K562 (cell line): ENCODE data around the gene FAM149A. TPM values are rescaled to one million over a fixed set of nuclear protein-coding genes. Genes with fewer than 3 reads are reported as not detected.
A peak's percentile ranks its signal among the peaks of the same experiment; 100 is the strongest.

ENCODE experiments used
- CBX5 ChIP-seq: IDR thresholded peaks from 2 replicates; pipeline ENCODE4 v1.6.1; 2014; ENCODE audit warnings: low read depth, borderline replicate concordance
- DMBX1 ChIP-seq: fragments of 250-450 bp; sonication (Bioruptor Pico); IDR thresholded peaks from 2 replicates; pipeline ENCODE4 v1.8.0; 2022; ENCODE audit warnings: inconsistent platforms, mild to moderate bottlenecking, moderate library complexity, borderline replicate concordance
- GTF2A2 ChIP-seq: IDR thresholded peaks from 2 replicates; pipeline ENCODE4 v1.6.1; 2016; ENCODE audit warnings: mild to moderate bottlenecking, missing genetic modification characterization, missing compliant biosample characterization
- HNRNPLL ChIP-seq: fragments of 200-400 bp; formaldehyde crosslinking; IDR thresholded peaks from 2 replicates; pipeline ENCODE4 v1.6.1; 2017; ENCODE audit warnings: low read length, low read depth, mild to moderate bottlenecking; ENCODE audit not compliant: poor library complexity, severe bottlenecking
- KAT7 ChIP-seq: sonication (generic); formaldehyde crosslinking; IDR thresholded peaks from 2 replicates; pipeline ENCODE4 v1.8.0; 2022; ENCODE audit warnings: missing genetic modification reagents, mild to moderate bottlenecking, borderline replicate concordance
- MEIS2 ChIP-seq: fragments of 450-650 bp; IDR thresholded peaks from 2 replicates; pipeline ENCODE4 v1.6.1; 2014; ENCODE audit warnings: mild to moderate bottlenecking; ENCODE audit not compliant: partially characterized antibody
- MYBL2 ChIP-seq, 2 experiments: fragments of 450-650 bp in 1 of 2; sonication (generic) in 1 of 2; formaldehyde crosslinking in 1 of 2; IDR thresholded peaks; 2 replicates each; pipeline versions ENCODE4 v1.6.1 to v1.8.1; 2017 to 2022; ENCODE audit warnings: borderline replicate concordance in 1 of 2, inconsistent platforms in 1 of 2, low read depth in 1 of 2, mild to moderate bottlenecking in 1 of 2, missing genetic modification reagents in 1 of 2, moderate library complexity in 1 of 2
- NCOA1 ChIP-seq: fragments of 450-650 bp; IDR thresholded peaks from 2 replicates; pipeline ENCODE4 v1.6.1; 2016; ENCODE audit warnings: low read depth
- NCOA6 ChIP-seq: fragments of 450-650 bp; IDR thresholded peaks from 2 replicates; pipeline ENCODE4 v1.6.1; 2017; ENCODE audit warnings: mild to moderate bottlenecking
- POLR2A ChIP-seq: fragments of 450-650 bp; conservative IDR thresholded peaks from 2 replicates; pipeline ENCODE4 v1.6.1; 2016
- TBL1XR1 ChIP-seq, 2 experiments: IDR thresholded peaks; 2 replicates each; pipeline ENCODE4 v1.6.1; 2012; ENCODE audit warnings: improper control_type of control experiment in 2 of 2, low read length in 2 of 2, mild to moderate bottlenecking in 1 of 2
- XRCC3 ChIP-seq: fragments of 450-650 bp; IDR thresholded peaks from 2 replicates; pipeline ENCODE4 v1.6.1; 2017; ENCODE audit warnings: mild to moderate bottlenecking, moderate library complexity
- YY1 ChIP-seq, 3 experiments: IDR thresholded peaks; 2 replicates each; pipeline ENCODE4 v1.6.1; 2011; ENCODE audit warnings: low read length in 2 of 3, mild to moderate bottlenecking in 2 of 3, moderate library complexity in 2 of 3, borderline replicate concordance in 1 of 3, control low read depth in 1 of 3, low read depth in 1 of 3; ENCODE audit not compliant: insufficient read depth in 3 of 3, insufficient replicate concordance in 2 of 3, control insufficient read depth in 1 of 3, insufficient read length in 1 of 3; ENCODE audit errors: extremely low read depth in 1 of 3
- ZEB2 ChIP-seq: fragments of 450-650 bp; IDR thresholded peaks from 2 replicates; pipeline ENCODE4 v1.6.1; 2016
- ZNF3 ChIP-seq: fragments of 250-450 bp; sonication (Bioruptor Pico); IDR thresholded peaks from 2 replicates; pipeline ENCODE4 v1.5.0; 2021; ENCODE audit warnings: mild to moderate bottlenecking, moderate library complexity
- ZNF431 ChIP-seq: sonication (generic); formaldehyde crosslinking; IDR thresholded peaks from 2 replicates; pipeline ENCODE4 v1.8.0; 2022; ENCODE audit warnings: mild to moderate bottlenecking, missing genetic modification reagents
- ZNF507 ChIP-seq: conservative IDR thresholded peaks from 2 replicates; pipeline ENCODE4 v1.6.1; 2017; ENCODE audit warnings: missing genetic modification characterization, missing compliant biosample characterization
- ZNF79 ChIP-seq: fragments of 250-450 bp; sonication (Bioruptor Pico); IDR thresholded peaks from 2 replicates; pipeline ENCODE4 v1.4.0; 2020; ENCODE audit warnings: low read depth, mild to moderate bottlenecking, moderate library complexity
- polyA plus RNA-seq, 8 experiments: library from polyadenylated mRNA; depleted of rRNA in 4 of 8; stranded (reverse) in 5 of 8; unstranded in 3 of 8; fragments of >200 nt; fragmentation: Nextera tagmentation in 2 of 8; fragmentation: Illumina TruSeq in 1 of 8; extraction: Ambion mirVana in 2 of 8; extraction: Trizol in 1 of 8; gene quantifications; 2 replicates each; pipeline versions ENCODE4 v1.2.1 to v1.2.3, GENCODE V29; 2011 to 2014; ENCODE audit warnings: inconsistent platforms in 1 of 8, missing spikeins in 1 of 8
- total RNA-seq, 7 experiments: library from RNA; depleted of rRNA in 6 of 7; stranded (reverse); fragments of >200 nt in 6 of 7; fragmentation: Illumina TruSeq in 2 of 7; extraction: Trizol in 2 of 7; gene quantifications; 2 replicates each; pipeline versions ENCODE4 v1.2.1 to v1.2.3, GENCODE V29; 2011 to 2021; ENCODE audit warnings: low replicate concordance in 1 of 7
- TF ChIP-seq, protein P1 (sequence below): fragments of 450-650 bp; IDR thresholded peaks from 2 replicates; pipeline ENCODE4 v1.7.1; 2018; ENCODE audit warnings: mild to moderate bottlenecking, low read depth; ENCODE audit not compliant: partially characterized antibody
- TF ChIP-seq, protein P2 (sequence below): sonication (generic); formaldehyde crosslinking; IDR thresholded peaks from 2 replicates; pipeline ENCODE4 v1.8.1; 2023; ENCODE audit warnings: mild to moderate bottlenecking, missing genetic modification reagents
- TF ChIP-seq, protein P3 (sequence below): fragments of 450-650 bp; IDR thresholded peaks from 2 replicates; pipeline ENCODE4 v1.6.1; 2017; ENCODE audit warnings: antibody characterized with exemption, mild to moderate bottlenecking

The FAM149A gene
- total and polyA plus RNA-seq, 9 of the 15 experiments (the other 6 are each of a cell fraction or from before 2014, with no cell fraction given), result not detected

- TF ChIP-seq MEIS2 (no peak), TBL1XR1 (IDR thresholded peaks at IDR 0.05; ENCODE audit: low read length in 2 of 2) (peak in 1 of 2 experiments; percentile 66; a peak in 1 of 4 replicates), ZNF431 (CRISPR knock-in tag) (no peak), ZNF79 (CRISPR knock-in tag) (no peak), CBX5 (no peak), ZNF507 (tag) (no peak), DMBX1 (CRISPR knock-in tag) (no peak), NCOA6 (no peak), HNRNPLL (peak; percentile 99), GTF2A2 (tag) (no peak), YY1 (IDR thresholded peaks at IDR 0.05; ENCODE audit: borderline replicate concordance in 1 of 3, control insufficient read depth in 1 of 3, extremely low read depth in 1 of 3, insufficient read depth in 3 of 3, insufficient read length in 1 of 3, insufficient replicate concordance in 2 of 3, low read depth in 1 of 3, low read length in 2 of 3) (peak in 1 of 3 experiments; percentile 38), ZEB2 (no peak), MYBL2 (IDR thresholded peaks at IDR 0.05; ENCODE audit: low read depth) (no peak), MYBL2 (CRISPR knock-in tag; IDR thresholded peaks at IDR 0.05; ENCODE audit: borderline replicate concordance) (no peak), NCOA1 (no peak), KAT7 (no peak), XRCC3 (no peak), POLR2A (no peak), ZNF3 (CRISPR knock-in tag) (no peak)
- TF ChIP-seq, protein P1, sequence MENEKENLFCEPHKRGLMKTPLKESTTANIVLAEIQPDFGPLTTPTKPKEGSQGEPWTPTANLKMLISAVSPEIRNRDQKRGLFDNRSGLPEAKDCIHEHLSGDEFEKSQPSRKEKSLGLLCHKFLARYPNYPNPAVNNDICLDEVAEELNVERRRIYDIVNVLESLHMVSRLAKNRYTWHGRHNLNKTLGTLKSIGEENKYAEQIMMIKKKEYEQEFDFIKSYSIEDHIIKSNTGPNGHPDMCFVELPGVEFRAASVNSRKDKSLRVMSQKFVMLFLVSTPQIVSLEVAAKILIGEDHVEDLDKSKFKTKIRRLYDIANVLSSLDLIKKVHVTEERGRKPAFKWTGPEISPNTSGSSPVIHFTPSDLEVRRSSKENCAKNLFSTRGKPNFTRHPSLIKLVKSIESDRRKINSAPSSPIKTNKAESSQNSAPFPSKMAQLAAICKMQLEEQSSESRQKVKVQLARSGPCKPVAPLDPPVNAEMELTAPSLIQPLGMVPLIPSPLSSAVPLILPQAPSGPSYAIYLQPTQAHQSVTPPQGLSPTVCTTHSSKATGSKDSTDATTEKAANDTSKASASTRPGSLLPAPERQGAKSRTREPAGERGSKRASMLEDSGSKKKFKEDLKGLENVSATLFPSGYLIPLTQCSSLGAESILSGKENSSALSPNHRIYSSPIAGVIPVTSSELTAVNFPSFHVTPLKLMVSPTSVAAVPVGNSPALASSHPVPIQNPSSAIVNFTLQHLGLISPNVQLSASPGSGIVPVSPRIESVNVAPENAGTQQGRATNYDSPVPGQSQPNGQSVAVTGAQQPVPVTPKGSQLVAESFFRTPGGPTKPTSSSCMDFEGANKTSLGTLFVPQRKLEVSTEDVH, result no peak
- TF ChIP-seq, protein P2, sequence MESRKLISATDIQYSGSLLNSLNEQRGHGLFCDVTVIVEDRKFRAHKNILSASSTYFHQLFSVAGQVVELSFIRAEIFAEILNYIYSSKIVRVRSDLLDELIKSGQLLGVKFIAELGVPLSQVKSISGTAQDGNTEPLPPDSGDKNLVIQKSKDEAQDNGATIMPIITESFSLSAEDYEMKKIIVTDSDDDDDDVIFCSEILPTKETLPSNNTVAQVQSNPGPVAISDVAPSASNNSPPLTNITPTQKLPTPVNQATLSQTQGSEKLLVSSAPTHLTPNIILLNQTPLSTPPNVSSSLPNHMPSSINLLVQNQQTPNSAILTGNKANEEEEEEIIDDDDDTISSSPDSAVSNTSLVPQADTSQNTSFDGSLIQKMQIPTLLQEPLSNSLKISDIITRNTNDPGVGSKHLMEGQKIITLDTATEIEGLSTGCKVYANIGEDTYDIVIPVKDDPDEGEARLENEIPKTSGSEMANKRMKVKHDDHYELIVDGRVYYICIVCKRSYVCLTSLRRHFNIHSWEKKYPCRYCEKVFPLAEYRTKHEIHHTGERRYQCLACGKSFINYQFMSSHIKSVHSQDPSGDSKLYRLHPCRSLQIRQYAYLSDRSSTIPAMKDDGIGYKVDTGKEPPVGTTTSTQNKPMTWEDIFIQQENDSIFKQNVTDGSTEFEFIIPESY (CRISPR knock-in tag), result no peak
- TF ChIP-seq, protein P3, sequence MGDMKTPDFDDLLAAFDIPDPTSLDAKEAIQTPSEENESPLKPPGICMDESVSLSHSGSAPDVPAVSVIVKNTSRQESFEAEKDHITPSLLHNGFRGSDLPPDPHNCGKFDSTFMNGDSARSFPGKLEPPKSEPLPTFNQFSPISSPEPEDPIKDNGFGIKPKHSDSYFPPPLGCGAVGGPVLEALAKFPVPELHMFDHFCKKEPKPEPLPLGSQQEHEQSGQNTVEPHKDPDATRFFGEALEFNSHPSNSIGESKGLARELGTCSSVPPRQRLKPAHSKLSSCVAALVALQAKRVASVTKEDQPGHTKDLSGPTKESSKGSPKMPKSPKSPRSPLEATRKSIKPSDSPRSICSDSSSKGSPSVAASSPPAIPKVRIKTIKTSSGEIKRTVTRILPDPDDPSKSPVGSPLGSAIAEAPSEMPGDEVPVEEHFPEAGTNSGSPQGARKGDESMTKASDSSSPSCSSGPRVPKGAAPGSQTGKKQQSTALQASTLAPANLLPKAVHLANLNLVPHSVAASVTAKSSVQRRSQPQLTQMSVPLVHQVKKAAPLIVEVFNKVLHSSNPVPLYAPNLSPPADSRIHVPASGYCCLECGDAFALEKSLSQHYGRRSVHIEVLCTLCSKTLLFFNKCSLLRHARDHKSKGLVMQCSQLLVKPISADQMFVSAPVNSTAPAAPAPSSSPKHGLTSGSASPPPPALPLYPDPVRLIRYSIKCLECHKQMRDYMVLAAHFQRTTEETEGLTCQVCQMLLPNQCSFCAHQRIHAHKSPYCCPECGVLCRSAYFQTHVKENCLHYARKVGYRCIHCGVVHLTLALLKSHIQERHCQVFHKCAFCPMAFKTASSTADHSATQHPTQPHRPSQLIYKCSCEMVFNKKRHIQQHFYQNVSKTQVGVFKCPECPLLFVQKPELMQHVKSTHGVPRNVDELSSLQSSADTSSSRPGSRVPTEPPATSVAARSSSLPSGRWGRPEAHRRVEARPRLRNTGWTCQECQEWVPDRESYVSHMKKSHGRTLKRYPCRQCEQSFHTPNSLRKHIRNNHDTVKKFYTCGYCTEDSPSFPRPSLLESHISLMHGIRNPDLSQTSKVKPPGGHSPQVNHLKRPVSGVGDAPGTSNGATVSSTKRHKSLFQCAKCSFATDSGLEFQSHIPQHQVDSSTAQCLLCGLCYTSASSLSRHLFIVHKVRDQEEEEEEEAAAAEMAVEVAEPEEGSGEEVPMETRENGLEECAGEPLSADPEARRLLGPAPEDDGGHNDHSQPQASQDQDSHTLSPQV, result no peak
Observed at GRCh38 chr4:186204103-186204559, 99.6 kb downstream of the FAM149A start (continued).
